Activated CD8-positive, alpha-beta memory T cell treated with anti-CD3 and anti-CD28 coated beads for 48 hours (primary cell): ENCODE measurements around the gene CDC42BPA.
"Not testable (repeated sequence)": the region's sequence is repeated elsewhere in the genome, so short reads cannot be mapped to it uniquely, and the experiment has no call there.

ENCODE experiments used
- DNase-seq, 3 experiments: peaks; one replicate each; pipeline ENCODE4 v3.0.0-alpha.2; 2020; ENCODE audit warnings: low read depth in 2 of 3, low spot score in 2 of 3

Gene CDC42BPA

DNA sequence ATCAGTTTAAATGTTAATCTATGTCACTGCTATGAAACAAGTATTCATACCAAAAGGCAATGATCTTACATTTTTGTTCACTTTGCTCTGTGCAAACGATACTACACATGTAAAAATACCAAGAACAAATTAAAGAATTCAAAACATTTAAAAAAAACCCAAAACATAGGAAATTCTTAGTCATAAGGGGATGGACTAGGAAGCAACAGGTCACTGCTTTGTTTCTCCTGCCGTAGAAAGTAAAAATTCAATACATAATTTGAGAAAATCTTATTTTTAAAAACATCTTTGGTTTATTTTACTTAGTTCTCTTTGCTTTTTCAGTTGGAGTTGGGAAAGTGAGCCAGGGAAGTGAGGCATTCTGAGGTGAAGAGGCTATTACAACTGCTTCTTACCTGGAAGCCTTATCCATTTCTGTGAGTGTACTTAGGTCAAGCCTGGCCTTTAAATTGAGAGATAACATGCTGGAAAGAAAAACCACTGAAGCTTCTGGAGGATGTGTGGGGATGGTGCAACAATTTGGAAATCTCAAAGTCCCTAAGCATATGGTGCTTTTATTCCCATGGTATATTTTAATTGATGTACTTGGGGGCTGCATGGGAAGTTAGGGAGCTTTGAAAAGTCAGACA lies 183.5 kb downstream of the CDC42BPA start:
- no peak for DNase-seq

DNA sequence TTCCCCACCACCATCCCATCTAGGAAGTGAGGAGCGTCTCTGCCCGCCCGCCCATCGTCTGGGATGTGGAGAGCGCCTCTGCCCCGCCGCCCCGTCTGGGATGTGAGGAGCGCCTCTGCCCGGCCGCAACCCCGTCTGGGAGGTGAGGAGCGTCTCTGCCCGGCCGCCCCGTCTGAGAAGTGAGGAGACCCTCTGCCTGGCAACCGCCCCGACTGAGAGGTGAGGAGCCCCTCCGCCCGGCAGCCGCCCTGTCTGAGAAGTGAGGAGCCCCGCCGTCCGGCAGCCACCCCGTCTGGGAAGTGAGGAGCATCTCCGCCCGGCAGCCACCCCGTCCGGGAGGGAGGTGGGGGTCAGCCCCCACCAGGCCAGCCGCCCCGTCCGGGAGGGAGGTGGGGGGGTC lies 185.6 kb downstream of the CDC42BPA start:
- not testable (repeated sequence) for DNase-seq

DNA sequence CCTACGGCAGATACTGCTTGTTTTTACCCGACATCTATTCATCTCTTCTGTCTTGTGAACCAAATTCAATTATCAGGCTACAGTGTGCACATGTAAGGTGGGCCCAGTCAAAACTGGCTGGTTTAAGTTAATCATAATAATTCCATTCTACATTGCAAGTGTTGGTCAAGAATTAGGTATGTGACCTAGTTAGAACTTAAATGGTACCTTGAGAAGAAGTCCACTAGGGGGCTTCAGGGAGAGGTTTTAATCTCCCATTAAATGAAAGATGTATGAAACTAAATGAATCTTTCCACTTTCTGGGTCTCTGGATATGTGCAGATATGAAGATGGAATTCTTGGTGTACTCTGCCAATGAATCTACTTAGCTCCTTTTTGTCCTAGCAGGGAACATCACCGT lies 187.1 kb downstream of the CDC42BPA start:
- no peak for DNase-seq

DNA sequence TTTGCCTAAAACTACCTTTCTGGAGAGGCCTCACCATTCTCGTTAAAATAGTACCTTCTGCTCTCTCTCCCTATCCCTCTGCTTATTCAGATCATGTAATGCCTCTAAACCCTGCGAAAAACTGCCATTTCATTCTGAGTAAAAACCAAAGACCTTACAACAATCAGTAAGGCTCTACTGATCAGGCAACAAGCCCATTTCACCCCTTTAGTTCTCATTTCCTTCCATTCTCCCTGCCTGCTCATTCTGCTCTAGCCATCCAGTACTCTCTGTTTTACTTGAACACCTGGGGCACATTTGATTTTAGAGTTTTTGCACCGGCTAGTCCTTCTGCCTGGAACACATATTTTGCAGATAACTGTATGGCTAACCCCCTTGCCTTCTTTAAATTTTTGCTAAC lies 190.4 kb downstream of the CDC42BPA start:
- DNase-seq: no peak

DNA sequence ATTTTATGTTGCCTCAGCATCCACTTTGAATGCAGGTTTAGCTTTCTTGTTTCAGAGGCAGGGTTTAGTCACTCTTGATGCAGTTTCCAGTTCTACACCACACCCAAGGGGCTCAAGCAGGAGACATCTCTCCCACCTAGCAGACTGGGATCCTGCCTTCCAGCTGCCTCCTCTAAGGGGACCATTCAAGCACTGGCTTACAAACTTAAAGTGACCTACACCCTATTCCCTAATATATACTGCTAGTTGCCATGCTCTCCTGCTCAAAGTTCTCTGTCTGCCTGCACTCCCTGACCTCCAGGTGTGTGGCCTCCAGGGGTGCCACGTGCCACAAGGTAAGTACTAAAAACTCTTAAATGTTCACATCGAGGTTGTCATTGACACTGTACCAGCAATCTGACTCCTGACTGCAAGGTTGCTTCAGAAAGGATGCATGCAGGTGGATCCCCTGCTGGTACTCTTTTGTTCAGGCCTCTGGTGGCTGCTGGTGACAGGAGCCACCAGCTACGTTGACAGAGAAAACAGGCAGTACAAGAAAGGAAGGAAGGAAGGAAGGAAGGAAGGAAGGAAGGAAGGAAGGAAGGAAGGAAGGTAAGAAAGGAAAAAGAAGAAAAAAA lies 192.3 kb downstream of the CDC42BPA start:
- no peak for DNase-seq

DNA sequence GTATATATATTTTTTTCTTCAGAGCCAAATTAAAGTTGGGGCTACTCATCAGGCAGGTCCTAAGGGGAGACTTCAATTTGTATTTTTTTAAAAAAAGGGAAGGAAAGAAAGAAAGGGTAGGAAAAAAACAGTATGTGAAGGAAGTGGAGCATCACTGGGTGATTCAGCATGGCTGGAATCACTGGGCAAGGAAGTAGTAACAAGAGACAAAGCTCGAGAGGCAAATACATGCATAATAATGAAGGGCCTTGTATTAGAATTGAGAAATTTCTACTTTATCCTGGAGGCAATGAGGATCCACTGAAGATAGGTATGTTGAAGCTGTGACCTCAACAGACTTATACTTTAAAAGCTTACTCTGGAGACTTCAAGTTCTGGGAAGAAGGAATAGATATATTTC lies 193.8 kb downstream of the CDC42BPA start:
- DNase-seq: no peak

DNA sequence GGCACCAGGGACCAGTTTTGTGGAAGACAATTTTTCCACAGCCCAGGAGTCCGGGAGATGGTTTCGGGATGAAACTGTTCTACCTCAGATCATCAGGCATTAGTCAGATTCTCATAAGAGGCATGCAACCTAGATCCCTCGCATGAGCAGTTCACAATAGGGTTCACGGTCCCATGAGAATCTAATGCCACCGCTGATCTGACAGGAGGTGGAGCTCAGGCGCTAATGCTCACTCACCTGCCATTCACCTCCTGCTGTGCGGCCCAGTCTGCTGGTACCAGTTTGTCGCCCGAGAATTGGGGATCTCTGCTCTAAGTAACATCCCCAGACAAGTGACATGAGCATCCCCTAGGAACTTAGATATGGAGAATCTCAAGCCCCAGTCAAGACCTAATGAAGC lies 197.5 kb downstream of the CDC42BPA start:
- no peak for DNase-seq

DNA sequence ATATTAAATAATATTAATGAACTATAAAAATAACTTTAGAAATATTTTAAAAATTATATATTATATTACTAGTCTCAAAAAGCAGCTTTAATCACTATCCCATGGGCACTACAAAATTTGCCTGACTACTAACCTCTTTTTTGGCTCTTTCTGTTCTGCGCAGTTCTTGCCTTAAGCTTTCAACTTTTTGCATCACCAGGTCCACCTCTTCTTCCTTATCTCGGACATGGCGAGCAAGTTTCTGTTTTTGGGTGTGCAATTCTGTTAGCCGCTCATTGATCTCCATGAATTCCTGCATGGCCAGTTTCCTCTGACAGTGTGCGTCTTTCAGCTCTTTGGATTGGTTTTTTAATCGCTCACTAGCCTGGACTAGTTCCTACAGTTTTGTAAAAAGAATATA lies 205.8 kb downstream of the CDC42BPA start:
- DNase-seq: no peak

DNA sequence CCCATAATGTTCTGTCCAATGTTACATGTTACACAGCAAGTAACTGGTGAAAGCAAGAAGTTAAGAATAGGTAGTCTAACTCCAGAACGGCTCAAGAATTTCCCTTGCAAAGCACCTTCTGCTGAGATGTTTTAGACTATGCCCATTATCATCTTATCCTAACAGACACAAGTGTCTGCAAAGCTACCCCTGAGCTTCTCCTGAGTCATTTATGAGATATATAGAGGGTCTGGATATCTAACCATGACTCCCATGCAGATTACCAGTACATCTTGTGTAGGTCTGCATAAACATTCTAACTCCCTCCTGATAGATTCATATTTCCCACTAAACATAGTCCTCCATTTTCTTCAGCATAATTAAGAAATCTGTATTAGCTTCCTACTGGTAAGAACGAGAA lies 206.5 kb downstream of the CDC42BPA start:
- DNase-seq: no peak

DNA sequence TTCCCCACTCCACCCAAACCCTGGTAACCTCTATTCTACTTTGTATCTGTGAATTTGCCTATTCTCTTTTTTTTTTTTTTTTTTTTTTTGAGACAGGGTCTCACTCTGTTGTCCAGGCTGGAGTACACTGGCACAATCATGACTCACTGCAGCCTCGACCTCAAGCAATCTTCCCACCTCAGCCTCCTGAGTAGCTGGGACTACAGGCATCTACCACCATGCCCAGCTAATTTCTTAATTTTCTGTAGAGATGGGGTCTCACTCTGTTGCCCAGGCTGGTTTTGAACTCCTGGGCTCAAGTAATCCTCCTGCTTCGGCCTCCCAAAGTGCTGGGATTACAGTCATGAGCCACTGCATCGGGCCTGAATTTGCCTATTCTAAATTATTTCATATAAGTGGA lies 213.0 kb downstream of the CDC42BPA start:
- DNase-seq: not testable (repeated sequence)

DNA sequence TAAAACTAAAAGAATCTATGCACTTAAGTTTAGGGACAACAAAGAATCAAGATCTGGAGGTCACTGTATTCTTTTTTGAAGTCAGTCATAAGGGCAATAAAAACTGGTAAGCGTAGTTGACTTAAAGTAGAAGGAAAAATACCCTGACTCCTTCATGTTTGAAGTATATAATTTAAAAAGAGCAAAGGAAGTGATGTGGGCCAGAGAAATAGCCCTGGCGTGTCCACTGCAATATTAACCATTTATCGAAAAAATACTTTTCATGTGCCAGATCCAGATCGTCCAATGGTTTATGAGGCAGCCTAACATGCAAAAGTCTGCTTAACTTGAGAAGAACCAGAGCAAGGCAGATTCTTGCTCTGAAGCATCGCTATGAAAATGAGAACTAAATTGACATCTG lies 216.2 kb downstream of the CDC42BPA start:
- no peak for DNase-seq

DNA sequence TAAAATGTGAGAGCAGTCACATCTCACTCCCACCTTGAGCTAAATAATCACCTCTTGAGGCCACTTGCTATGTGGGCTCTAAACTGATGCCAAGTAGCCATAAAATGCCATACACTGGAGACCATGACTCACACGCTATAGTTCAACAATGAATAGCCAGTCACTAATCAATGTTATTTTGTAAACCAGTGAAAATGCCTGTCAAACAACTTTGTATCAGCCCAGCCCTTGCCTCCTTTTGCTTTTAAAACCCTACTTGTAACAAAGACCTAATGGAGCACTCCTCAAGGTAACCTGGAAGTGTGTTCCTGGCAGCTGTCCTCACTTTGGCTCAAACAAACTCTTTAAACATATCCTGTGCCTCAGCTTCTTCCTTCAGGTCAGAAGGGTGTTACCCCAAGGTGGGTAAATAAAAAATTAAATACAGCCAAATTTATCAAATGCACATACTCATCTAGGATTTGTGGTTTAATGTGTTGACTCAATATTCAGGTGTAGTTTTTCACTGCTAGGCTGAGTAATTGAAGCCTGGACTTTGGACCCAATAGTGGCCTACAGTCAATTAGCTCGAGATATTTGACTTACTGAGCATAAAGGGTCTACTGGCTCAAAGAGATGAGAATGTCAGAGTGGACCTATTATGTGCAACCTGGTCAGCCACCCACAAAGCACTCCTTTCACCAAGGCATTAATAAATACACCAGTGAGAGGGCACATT lies 223.9 kb downstream of the CDC42BPA start:
- DNase-seq: no peak

DNA sequence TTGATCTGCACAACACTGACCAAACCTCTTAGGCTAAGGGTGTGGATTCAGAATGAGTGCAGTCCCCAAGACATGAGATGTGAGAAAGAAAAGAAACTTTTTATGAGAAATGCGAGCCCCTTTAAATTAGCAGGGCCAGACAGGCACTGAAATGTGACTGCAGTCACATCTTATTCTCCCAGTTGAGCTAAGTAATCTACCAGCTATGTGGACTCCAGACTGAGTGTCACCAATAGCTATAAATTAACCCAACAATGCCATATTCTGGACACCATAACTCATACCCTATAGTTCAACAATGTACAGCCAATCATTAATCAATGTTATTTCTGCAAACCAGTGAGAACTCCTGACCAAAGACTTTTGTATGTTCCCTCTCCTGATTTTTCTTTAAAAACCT lies 225.0 kb downstream of the CDC42BPA start:
- no peak for DNase-seq

DNA sequence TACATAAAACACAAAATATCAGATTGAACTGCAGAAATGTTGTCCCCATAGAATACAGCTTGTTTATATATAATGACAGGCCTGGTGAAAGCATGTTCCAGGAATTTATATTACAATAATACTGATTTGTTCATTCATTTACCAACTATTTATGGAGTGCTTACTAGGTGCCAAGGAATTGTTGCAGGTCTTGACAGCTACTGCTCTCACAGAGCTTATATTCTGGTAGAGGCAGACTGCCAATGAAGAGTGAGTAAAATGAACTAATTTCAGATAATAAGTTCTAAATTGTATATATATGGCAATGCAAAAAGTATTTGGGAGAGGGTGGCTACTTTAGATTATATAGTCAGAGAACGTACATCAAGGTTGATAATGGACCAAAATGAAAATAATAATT lies 226.2 kb downstream of the CDC42BPA start:
- DNase-seq: no peak

DNA sequence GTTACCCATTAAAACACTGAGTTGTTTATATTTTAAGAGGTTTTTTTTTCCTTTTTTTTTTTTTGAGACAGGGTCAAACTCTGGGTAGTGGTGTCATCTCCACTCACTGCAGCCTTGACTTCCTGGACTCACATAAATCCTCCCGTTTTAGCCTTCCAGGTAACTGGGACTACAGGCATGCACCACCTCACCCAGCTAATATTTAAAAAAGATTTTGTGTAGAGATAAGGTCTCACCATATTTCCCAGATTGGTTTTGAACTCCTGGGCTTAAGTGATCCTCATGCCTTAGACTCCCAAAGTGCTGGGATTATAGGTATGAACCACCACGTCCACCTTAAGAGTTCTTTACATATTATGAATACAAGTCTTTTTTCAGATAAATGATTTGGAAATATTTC lies 231.7 kb downstream of the CDC42BPA start:
- no peak for DNase-seq

DNA sequence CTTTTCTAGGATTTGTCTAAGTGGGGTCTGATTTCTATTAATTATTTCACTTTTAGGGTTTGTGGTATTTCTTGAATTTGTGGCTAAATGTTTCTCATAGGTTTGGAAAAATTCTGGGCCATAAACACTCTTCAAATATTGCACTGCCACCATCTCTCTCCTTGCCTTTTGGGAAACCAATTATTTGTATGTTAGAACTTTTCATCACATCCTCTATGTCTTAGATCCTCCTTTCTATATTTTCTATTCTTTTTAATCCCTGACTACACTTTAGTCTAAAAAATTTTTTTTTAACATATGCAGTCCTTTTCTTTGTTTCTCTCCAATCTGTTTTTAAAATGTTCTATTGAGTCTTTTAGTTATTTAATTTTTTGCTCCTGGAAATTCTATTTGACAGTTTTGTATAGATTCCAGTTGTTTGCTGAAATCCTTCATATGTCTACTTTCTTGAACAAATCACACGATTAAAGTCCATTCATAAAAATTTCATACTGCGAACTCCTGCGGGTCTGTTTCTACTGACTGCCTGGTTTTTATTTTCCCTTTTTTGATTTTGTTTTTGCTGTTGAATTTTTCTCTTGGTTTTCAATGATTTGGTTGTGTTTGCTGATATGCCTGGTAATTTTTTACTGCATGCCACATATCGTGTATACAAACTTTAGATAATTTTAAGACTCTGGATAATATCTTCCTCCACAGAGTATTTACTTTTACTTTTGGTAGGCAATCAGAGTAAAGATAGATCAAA lies 235.1 kb downstream of the CDC42BPA start:
- no peak for DNase-seq

DNA sequence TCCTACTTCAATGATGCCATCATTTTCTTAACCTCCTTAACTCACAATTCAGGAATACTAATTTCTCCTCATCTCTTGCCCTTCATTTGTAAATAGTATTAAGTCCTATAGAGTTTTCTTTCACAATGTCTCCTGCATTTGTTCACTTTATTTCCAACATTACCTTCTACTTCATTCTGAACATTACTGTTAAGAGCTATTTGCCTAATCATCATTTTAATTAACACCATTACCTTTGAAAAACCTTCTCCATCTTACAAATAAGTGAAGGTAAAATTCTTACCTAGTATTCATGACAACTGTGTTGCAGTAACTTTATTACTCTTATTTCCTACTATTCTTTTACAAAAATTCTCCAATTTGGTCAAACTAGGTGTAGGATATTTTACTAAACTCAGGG lies 240.5 kb downstream of the CDC42BPA start:
- no peak for DNase-seq

DNA sequence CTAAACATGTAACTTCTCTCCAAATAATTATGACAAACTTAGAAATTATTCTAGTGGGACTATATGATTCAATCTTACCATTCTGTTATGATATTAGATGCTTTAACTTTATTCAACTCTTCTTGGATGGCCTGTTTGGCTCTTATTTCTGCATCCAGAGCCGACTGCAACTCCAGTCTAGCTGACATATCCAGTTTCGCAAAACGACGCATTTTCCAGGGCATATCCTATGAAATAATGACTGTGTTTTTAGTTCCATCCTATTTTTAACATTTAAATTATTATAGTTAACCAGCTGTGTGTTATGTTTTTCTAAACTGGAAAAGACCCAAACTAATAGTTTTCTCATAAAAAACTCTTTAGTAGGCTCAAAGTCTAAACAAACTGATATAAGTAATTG lies 244.5 kb downstream of the CDC42BPA start:
- DNase-seq: no peak

DNA sequence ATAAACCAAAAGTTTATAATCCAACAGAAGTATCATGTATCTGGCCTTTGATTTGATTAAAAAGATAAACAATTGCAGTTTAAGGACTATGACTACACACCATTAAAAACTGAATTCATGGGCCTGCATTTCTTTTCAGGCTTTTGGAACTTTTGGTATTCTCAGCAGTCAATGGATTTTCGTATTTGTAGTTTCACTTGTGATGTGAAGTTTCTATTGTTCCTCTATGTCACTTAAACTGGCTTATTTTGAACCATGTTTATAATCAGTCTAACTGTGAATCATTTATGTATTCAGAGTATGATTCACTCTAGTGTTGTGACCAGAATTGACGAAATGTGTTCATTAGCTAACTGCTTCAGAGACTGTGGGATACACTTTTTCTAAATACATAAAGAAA lies 245.3 kb downstream of the CDC42BPA start:
- no peak for DNase-seq

DNA sequence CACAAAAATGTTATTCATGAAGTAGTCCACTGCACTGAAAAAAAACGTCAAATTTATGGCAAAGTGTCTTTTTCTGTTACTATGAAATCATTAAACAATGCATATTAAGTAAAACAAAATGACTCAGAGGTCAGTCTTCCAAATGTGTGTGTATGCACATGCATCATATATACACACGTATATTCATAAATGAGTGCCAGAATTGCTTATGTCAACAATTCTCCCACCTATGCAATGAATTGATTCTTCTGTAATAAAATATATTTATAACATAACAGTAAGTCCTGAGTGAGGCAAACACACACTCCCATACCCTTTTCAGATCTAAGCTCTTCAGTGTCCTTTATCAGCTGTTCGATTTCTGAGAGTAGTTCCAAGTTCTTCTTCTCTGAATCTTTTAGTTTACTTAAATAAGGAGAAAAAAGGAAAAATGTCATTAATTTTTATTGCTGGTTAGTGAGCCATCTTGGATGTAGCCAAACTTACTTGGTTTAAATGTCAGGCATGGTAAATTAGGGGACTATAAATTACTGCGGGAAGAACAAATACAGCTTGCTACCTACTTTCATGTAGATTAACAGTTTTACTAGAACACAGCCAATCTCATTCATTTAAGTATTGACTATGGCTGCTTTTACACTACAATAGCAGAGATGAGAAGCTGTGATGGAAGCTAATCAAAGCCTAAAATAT lies 246.3 kb downstream of the CDC42BPA start:
- no peak for DNase-seq

DNA sequence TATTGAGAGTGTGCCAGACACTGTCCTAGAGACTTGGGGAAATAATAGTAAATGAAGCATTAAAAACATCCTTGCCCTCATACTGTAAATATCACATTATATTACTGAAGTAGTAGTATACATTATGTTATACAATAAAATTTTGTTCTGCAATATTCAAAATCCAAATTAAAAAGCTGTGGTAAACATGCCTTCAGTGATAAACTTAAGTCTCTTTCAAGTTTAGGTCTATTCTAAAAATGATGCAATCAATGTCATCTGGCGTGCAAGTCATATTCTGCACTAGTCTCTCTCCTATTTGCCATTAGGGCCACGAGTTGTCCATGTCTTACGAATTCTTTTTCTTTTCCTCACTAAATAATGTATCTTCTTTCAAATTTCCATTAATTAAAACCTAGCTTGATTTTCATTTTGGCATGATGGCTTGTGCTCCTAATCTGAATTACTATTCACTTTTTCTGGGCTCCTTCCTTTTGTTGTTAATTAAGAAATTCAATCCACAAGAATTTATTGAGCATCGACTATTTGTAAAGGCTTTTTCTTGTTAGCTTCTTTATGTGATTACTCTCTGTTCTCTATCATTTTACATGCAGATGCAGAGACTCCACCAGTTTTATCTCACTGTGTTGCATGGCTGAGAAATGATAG lies 247.5 kb downstream of the CDC42BPA start:
- DNase-seq: no peak
